ENCODE results near the gene NPIPB4.
"Not testable (repeated sequence)": the region's sequence is repeated elsewhere in the genome, so short reads cannot be mapped to it uniquely, and the experiment has no call there.

The NPIPB4 gene

DNA sequence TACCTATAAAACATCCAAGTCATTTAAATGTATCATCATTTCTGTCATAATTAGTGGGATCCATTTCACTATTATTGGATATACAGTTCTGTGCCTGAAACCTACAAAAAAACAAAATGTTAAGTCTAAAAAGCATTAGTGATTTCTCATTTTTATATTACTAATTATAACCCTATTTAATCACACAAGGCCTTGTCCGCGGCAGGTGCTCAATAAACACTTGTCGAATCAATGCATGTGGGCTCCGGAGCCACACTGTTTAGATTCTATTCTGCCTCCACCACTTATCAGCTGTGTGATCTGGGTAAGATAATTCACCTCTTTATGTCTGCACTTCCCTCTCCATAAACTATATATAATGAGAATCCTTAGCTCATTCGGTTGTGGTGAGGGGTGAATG lies at the start of gene NPIPB4:
NPIPB4 (minus strand) TSS at position 101 of the 400 bp plus-strand sequence. CDS start 378 bp downstream, outside the sequence.
- DNase-seq (ENCODE audit: low spot score) = not testable (repeated sequence)

DNA sequence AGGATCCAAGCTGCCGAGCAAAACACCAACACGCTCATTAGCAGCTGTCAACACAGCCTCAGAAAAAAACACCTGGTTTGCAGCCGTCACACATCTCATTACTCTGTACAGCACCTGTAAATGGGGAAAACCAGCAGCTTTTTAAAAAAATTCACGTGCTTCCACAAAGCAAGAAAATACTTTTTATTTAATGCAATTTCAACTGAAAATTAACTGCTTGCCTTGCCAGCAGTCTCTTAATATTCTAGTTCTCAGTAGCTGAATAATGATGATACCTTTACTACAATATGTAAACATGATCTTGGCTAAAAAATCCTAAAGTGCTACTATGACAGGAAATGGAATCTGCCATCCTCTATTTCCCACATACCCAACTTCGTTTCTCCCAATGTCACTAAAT lies 41.4 kb upstream of the NPIPB4 start:
- not testable (repeated sequence) for DNase-seq (ENCODE audit: low spot score)

DNA sequence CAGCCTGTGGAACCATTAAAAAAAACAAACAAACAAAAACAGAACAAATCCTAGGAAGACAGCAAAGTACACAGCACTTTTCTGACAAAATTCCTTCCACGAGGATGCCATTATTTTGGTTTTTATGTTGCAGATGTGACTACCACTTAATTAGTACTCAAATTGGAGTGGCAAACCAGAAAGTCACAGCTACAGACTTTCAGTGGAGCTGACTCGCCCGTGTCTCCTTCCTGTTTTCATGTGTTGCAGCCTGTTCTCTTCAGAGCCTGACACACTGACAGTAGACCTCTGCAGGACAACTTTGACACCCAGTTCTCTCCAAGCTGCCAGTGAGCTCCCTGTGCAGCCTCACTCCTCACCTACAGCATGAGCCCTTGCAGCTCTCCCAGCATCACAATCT lies 24.4 kb upstream of the NPIPB4 start:
- peak; percentile 32 for DNase-seq (ENCODE audit: low spot score)

DNA sequence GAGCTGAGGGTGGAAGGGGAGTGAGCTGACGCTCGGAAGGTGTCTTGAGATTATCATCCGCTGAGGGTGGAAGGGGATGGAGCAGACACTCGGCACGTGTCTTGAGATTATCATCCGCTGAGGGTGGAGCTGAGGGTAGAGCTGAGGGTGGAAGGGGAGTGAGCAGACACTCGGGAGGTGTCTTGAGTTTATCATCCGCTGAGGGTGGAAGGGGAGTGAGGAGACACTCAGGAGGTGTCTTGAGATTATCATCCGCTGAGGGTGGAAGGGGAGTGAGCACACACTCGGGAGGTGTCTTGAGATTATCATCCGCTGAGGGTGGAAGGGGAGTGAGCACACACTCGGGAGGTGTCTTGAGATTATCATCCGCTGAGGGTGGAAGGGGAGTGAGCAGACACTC lies 20.4 kb downstream of the NPIPB4 start:
- not testable (repeated sequence) for DNase-seq (ENCODE audit: low spot score)

DNA sequence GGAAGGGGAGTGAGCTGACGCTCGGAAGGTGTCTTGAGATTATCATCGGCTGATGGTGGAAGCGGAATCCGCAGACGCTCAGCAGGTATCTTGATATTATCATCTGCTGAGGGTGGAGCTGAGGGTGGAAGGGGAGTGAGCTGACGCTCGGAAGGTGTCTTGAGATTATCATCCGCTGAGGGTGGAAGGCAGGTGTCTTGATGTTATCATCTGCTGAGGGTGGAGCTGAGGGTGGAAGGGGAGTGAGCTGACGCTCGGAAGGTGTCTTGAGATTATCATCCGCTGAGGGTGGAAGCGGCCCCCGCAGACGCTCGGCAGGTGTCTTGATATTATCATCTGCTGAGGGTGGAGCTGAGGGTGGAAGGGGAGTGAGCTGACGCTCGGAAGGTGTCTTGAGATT lies 21.2 kb downstream of the NPIPB4 start:
- DNase-seq (ENCODE audit: low spot score) = not testable (repeated sequence)

DNA sequence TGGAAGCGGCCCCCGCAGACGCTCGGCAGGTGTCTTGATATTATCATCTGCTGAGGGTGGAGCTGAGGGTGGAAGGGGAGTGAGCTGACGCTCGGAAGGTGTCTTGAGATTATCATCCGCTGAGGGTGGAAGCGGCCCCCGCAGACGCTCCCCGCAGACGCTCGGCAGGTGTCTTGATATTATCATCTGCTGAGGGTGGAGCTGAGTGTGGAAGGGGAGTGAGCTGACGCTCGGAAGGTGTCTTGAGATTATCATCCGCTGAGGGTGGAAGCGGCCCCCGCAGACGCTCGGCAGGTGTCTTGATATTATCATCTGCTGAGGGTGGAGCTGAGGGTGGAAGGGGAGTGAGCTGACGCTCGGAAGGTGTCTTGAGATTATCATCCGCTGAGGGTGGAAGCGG lies 21.8 kb downstream of the NPIPB4 start:
- DNase-seq (ENCODE audit: low spot score) = not testable (repeated sequence)

DNA sequence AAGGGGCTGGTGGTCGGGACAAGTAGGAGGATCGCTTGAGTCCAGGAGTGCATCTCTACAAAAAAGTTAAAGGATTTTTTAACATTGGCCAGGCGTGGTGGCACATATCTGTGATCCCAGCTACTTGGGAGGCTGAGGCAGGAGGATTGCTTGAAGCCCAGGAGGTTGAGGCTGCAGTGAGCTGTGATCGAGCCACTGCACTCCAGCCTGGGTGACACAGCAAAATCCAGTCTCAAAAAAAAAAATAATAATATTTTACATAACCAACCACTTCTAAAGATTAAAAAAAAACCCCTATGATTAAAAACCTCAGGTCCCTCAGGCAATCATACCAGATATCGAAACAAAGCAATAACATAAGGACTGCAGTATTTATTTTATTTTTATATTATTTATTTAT lies 23.3 kb downstream of the NPIPB4 start:
- DNase-seq (ENCODE audit: low spot score) = not testable (repeated sequence)

DNA sequence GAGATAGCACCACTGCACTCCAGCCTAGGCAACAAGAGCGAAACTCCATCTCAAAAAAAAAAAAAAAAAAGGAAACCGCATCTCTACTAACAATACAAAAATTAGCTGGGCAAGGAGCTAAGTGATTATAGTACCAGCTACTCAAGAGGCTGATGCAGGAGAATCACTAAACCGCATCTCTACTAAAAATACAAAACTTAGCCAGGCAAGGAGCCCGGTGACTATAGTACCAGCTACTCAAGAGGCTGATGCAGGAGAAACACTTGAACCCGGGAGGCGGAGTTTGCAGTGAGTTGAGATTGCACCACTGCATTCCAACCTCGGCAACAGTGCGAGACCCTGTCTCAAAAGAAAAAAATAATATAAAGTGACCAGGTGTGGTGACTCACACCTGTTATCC lies 27.6 kb downstream of the NPIPB4 start:
- DNase-seq (ENCODE audit: low spot score) = not testable (repeated sequence)

DNA sequence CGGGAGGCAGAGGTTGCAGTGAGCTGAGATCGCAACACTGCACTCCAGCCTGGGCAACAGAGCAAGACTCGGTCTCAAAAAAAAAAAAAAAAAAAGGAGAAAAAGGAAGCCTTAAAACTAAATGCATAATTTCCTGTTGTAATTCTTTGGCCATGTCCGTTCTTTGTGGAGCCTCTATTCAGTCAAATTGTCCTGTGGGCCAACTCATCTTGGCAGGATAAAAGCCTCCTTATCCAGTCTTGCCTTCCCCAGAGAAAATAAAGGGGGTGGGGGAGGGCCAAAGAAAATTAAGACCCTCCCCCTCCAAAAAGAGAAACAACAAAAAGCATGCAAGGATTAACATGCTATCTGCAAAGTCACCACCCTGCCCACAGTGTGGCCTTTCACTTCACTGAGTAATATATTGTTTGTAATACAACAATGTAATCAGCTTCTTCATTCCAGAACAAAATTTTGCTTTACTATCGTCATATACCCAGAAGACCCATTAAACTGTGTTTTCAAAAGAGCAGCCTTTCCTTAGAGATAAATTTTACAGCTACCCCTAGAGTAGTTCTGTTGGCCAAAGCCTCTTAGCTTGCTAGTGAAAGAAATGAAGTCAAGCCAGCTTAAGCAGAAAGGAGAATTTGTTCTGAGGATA lies 31.4 kb downstream of the NPIPB4 start:
- not testable (repeated sequence) for DNase-seq (ENCODE audit: low spot score)

DNA sequence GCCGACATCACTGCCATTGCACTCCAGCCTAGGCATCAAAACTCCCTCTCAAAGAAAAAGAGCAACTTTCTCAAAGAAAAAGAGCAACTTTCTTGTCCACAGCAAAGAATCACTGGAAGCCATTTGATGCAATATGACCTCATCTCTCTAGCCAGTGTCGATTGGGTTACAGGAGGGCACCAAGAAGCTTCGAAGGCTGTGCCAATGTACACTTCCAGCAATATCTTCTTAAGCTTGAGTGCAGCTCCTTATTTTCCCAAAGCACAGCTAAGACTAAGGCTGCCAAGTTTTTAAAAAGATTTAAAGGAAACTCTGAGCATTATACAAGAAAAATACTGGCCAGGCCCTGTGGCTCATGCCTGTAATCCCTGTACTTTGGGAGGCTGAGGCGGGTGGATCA lies 32.0 kb downstream of the NPIPB4 start:
- not testable (repeated sequence) for DNase-seq (ENCODE audit: low spot score)

DNA sequence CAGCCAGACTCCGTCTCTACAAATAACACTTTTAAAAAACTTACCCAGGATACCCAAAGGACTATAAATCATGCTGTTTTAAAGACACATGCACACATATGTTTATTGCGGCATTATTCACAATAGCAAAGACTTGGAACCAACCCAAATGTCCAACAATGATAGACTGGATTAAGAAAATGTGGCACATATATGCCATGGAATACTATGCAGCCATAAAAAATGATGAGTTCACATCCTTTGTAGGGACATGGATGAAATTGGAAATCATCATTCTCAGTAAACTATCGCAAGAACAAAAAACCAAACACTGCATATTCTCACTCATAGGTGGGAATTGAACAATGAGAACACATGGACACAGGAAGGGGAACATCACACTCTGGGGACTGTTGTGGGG lies 34.3 kb downstream of the NPIPB4 start:
- not testable (repeated sequence) for DNase-seq (ENCODE audit: low spot score)

DNA sequence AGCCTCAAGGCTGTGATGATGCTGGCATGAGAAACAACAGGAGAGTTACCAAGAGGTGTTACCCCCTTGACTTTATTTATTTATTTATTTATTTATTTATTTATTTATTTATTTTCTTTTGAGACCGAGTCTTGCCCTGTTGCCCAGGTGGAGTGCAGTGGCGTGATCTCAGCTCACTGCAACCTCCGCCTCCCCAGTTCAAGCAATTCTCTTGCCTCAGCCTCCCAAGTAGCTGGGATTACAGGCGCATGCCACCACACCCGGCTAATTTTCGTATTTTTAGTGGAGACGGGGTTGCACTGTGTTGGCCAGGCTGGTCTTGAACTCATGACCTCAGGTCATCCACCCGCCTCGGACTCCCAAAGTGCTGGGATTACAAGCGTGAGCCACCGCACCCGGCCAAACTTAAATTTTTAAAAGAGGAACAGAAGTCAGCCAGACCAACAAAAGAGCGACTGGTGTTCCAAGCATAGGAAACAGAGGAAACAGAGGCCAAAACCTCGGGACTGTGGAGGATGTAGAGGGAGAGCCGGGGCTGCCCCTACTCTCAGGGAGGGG lies 36.6 kb downstream of the NPIPB4 start:
- DNase-seq (ENCODE audit: low spot score) = not testable (repeated sequence)

DNA sequence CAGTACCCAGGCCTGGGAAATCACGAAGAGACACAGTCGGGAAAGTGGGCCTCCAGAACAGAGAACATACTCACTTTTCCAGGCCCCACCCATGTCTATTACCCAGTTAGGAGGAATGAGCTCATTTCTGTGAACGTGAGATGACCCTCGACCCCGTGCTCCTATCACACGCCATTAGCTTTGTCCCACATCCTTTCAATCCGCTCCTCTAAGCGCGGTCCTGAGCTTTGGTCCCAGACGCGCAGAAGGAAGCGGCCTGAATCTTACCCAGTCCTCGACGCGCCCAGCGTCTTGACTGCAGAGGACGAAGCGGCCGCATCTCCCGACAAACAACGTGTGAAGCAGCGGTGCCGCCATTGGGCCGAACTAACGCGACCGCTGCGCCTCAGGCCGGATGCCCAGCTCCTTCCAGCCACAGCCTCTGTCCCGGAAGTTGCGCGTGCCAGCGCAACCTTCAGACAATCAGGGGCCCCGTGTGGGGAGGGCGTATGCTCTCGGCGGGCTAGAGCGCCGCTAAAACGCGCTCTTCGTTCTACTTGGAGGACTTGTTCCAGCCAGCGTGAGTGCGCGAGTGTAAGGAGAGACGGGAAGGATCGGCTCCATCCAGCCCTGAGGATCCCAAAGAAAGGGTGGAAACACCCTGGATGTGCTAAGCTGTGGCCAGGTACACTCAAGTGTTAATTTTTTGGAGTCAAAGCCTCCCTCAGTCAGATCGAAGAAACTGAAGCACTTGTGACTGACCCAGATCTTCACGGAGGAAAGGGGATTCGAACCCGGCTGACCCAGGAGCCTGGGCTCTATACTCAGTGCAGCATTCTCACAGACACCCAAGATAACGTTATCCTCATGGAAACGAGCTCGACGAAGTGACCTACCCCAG lies 37.3 kb downstream of the NPIPB4 start:
- peak; percentile 60 for DNase-seq (ENCODE audit: low spot score)

DNA sequence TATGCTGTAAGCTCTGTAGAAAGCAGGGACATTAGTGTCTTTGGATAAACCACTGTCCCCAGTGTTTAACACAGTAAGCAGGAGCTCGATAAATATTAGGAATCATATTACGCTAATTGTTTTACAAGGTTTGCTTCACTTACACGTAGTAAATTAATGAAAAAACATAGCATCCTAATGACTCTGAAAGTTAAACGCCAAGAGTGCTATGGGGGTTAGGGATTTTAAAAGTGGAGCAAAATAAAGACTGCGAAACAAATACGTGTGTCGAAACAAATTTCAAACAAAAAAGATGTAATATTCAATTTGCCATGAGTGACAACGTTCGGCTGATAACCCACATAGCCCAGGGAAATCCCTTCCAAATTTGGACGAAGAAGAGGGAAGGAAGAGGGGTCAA lies 37.9 kb downstream of the NPIPB4 start:
- DNase-seq (ENCODE audit: low spot score) = not testable (repeated sequence)

DNA sequence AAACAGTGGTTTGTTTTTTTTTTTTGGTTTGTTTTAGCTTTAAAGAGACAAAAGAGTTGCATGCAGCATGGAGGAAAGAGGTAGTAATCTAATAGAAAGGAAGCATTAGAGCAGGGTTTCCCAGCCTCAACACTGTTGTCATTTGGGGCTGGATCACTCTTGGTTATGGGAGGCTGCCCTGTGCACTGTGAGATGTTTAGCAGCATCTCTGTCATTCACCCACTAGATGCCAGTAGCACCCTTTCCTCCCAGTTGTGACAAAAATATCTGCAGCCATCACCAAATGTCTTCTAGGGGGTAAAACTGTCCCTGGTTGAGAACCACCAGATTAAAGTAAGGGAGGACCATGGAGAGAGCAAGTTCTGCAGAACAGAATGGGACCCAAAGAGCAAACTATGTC lies 40.5 kb downstream of the NPIPB4 start:
- DNase-seq (ENCODE audit: low spot score) = not testable (repeated sequence)

DNA sequence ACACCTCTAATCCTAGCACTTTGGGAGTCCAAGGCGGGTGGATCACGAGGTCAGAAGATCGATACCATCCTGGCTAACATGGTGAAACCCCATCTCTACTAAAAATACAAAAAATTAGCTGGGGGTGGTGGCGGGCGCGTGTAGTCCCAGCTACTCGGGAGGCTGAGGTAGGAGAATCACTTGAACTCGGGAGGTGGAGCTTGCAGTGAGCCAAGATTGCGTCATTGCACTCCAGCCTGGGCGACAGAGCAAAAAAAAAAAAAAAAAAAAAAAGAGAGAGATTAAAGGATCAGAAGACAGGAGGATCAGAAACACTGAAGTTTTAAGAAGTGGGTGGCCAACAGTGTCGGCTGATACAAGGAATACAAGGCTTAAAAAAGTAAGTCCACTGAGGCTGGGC lies 41.9 kb downstream of the NPIPB4 start:
- not testable (repeated sequence) for DNase-seq (ENCODE audit: low spot score)

DNA sequence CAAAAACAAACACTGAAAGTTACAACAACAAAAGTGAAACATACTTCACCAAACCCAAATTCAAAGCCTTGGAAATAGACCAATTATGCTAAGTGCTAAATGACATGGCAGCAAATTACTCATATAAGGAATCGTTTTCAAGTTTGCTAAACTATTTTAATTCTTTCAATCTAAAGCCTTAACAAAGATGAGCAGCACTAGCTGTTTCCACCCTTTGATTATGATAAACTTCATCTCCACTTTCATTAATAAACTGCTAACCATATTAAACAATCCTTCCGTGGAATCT lies 55.2 kb downstream of the NPIPB4 start:
- DNase-seq (ENCODE audit: low spot score) = not testable (repeated sequence)

DNA sequence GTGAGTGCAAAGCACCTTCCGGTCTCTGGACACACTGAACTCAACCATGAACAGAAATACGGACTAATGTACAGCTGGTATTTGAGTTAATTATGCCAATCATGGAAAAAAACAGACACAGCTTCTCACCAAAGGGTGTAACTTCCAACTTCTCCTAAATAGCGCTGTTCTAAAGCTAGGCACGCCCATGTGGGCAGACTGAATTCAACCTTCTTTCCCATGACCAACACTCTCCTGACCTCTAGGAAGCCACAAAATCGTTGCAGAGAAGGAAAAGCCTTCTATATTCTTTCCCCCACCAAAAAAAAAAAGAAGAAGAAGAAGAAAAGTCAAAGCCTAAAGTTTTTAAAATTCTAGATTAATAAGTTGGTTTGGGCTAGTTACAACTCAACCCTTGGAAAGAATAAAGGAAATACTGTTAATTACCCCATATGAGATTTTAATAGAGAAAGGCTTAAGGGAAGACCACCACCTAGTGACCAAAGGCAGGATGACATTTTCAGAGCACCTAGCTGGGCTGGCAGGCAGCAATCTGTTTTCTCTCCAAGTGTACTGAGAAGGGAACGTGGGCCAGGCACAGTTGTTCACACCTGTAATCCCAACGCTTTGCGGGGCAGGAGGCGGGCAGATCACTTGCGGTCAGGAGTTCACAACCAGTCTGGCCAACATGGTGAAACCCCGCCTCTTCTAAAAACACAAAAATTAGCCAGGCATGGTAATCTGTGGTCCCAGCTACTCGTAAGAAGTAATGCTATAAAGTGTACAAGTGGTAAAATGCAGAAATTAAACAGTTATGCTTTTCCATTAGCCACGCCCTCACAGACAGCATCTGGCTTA lies 55.8 kb downstream of the NPIPB4 start:
- DNase-seq (ENCODE audit: low spot score) = peak; percentile 42

DNA sequence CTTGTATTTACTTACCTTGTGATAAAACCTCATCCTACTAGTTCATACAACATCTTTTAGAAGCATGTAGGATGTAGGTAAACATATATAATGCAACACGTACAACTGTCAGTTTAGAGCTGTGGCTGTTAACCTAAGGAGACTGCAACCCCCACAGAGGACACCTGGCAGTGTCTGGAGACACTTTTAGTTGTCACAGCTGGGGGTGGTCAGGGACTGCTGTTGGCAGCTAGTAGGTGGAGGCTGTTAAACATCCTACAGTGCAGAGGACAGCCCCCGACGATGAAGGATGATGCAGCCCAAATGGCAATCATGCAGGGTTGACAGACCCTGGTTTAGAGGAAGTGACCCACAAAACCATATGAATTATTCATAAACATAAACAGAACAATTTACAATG lies 59.0 kb downstream of the NPIPB4 start:
- not testable (repeated sequence) for DNase-seq (ENCODE audit: low spot score)

DNA sequence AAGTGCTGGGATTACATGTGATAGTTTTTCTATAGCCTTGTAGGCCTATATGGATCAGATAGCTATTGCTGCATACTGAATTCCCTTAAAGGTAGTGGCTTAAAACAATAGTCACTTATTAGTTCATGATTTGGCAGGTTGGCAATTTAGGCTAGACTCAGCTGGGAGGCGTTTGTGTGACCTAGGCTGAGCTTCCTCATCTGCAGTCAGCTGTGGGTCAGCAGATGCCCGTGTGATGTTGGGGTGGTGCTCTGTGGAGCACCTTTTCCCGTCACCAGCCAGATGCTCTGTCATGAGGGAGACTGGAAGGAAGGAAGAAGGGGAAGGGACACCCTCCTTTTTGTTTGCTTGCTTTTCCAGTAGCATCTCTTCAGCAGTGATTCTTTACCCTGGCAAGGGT lies 64.2 kb downstream of the NPIPB4 start:
- not testable (repeated sequence) for DNase-seq (ENCODE audit: low spot score)

DNA sequence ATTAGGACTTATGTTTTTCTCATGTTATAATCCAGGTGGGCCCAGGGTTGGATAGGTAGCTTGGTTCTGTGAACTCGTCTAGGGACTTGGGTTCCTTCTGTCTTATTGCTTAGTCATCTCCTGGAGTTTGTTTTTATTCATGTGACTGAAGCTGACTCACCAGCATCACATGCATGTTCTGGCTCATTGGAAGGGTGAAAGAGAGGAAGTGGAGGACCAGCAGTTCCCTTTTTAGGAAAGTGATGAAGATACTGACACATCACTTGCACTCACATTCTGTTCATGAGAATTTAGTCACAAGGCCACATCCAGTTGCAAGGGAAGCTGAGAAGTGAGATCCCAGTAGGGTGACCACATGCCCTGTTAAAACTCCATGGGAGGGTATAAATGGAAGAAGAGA lies 67.0 kb downstream of the NPIPB4 start:
- DNase-seq (ENCODE audit: low spot score) = not testable (repeated sequence)
